KBM-7 (cell line): ENCODE results near the gene INMT.

Source experiments
- DNase-seq: peaks from one replicate; pipeline ENCODE4 v3.0.0-alpha.2; 2015
- in situ Hi-C: fragments of 300-500 bp; cut with MboI; formaldehyde crosslinking; loops from 2 replicates; pipeline ENCODE4 v1.14.3; 2020; ENCODE audit warnings: low sequenced_read_pairs, low pct_unique_long_range_greater_than_20kb, mixed read lengths

INMT gene

DNA sequence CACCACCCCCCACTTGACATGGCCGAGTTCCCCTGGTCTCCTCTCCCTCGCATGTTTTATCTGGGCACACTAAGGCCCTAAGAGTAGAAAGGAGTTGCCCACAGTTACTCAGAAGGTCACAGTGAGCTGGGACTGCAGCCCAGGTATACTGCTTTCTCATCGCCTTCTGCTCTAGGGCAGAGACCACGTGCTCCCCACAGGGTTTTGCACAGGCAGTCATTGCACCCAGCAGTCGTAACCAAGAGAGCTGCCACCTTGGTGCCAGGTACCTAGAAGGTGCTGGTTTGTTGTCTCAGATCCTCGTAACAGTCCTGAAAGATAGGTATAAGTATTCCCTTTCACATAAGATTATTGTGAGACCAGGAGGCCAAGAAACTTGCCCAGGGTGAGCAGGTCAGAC is 21.0 kb downstream of the INMT start:
- DNase-seq = no peak
- in situ Hi-C loops = no loop called here

DNA sequence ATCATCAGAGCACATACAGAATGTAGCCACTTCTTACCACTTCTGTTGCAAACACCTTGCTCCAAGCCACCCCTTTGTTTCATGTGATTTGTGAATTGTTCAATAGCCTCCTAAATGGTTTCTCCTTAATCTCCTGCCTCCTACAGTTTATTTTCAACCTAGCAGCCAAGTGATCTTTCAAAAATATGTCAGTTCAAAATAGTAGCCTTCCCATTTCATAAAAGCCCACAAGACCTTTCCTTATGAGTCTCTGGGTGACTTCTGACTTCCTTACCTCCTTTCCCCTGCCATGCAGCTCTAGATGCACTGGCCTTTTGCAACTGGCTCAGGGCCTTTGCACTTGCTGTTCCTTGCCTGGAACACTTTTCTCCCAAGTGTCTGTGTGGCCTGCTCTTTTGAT is 24.1 kb downstream of the INMT start:
- DNase-seq = no peak
- in situ Hi-C loops = no loop called here

DNA sequence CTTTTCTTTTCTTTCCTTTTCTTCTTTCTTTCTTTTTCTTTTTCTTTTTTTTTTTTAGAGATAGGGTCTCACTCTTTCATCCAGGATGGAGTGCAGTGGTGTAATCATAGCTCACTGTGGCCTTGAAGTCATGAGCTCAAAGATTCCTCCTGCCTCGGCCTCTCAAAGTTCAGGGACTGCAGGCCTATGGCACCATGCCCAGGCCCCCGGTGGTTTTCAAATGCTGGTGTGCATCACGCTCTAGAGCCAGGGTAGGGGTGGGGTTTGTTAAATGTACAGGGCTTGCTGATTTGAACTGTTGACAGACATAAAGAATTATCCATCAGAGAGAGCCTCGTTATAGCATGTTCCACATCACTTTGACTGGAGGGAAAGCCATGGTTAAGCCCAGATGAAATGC is 25.0 kb downstream of the INMT start:
- DNase-seq = no peak
- in situ Hi-C loops = no loop called here

DNA sequence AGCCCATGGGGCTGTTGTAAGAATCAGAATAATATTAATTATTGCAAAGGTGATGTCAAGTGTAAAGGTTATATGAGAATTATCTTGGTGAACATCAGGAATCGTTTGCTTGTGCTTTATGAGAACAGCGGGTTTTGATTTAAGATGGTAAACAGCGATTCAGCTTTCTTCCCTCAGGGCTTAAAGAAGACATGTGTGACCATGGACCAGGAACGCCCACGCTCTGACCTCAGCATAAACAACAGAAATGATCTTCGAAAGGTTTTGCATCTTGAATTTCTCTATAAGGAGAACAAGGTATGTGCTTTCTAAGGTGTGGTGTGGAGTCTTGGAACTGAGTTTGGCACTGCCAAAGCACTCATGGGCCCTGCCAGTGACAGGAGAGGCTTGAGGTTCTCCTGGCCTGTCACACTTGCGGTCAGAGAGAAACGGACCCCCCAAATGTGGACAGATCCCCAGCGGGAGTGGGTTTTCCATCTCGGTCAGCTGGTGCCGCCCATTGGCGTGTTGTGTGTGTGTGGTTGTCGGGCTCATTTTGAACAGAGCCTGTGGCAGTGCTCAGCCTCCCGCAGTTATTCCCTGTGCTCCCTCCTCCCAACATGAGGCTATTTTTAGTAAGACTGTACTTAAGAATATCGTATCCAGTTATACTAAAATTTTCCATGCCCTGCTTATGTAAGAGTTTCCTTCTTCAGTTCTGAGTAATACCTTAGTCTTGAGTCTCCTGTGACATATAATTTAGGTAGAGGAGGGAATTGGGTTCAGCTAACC is 26.5 kb downstream of the INMT start:
- no peak for DNase-seq
- in situ Hi-C loops = no loop called here

DNA sequence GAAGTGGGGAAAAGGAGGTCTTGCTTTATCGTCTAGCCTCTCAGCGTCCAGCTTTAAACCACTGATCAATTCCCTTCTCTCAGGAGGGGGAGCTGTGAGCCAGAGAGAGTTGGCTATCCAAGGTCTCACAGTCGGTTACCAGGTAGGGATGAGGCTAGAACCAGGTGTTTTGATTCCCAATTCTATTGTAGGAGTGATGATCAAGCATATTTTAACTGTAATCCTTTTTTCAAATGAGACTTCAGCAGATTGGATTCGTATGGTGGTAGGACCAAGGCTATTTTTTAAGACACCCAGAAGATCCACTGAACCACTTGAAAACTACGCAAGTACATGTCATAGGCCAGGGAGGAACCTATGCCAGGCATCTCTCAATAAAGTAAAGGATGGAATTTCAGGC is 27.6 kb downstream of the INMT start:
- in situ Hi-C loops = no loop called here

DNA sequence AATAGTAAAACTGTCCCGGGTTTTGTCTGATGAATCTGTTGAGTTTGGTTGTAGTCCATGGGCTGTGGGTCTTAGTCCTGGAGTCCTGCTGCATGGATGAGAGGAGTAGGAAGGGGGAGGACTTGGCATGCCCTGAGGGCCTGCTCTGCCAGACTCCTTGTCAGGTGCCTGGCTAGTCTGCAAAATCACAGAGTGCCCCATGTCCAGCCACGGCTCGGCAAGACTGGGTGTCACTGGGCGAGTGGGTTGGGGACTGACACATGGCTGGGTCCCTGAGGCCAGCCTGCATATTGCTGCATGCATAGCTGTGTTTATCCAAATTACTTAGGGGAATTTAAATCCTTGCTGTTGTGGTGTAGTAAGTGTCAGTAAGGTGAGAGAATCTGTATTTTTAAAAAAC is 29.0 kb downstream of the INMT start:
- in situ Hi-C loops = no loop called here
- no peak for DNase-seq

More for the DNA sequence above, 27.6 kb downstream of the INMT start:
- DNase-seq = no peak

DNA sequence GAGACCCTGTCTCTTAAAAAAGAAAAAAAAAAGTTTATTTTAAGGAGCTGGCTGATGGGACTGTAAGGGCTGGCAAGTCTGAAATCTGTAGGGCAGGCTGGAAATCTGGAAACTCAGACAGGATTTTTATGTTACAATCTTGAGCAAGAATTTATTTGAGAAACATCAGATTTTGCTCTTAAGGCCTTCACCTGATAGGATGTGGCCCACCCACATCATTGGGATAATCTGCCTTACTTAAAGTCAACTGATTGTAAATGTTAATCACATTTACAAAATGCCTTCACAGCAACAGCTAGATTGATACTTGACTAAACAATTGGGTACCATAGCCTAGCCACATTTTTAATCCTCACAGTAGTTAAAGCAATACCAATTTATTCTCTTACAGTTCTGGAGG is 30.8 kb downstream of the INMT start:
- in situ Hi-C loops = no loop called here
- no peak for DNase-seq

DNA sequence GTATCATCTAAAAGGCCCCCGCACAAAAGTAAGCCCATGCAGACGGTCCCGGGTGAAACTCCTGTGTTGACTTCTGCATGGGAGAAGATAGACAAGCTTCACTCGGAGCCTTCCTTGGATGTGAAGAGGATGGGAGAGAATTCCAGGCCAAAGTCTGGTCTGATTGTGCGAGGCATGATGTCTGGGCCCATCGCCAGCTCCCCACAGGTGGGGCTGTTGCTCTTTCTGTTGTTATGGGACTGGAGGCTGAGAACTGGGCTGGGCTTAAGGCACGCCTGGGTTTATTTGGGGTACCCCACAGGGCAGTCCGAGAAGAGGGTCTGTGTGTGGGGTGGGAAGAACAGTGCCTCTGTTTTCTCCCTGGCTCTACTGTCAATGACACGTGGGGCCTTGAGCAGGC is 33.9 kb downstream of the INMT start:
- no peak for DNase-seq
- in situ Hi-C loops = no loop called here

DNA sequence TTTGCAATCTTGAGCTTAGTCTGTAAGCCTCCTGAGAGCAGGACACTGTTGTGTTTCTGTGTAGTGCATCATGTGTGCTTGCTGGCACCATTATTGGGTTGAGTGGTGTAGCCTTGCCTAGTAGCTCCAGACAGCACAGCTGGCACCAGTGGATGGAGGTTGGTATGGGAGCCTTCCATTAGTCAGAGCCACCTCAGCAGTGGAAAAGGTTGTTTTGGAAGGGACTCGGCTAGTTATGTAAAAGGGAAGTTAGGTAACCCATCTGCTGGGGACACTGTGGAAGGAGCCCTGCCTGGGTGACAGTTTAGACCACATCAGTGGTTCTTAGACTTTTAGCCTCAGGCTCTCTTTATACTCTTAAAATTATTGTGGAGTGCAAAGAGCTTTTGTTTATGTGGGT is 35.6 kb downstream of the INMT start:
- peak; percentile 20 for DNase-seq
- in situ Hi-C loops = no loop called here

DNA sequence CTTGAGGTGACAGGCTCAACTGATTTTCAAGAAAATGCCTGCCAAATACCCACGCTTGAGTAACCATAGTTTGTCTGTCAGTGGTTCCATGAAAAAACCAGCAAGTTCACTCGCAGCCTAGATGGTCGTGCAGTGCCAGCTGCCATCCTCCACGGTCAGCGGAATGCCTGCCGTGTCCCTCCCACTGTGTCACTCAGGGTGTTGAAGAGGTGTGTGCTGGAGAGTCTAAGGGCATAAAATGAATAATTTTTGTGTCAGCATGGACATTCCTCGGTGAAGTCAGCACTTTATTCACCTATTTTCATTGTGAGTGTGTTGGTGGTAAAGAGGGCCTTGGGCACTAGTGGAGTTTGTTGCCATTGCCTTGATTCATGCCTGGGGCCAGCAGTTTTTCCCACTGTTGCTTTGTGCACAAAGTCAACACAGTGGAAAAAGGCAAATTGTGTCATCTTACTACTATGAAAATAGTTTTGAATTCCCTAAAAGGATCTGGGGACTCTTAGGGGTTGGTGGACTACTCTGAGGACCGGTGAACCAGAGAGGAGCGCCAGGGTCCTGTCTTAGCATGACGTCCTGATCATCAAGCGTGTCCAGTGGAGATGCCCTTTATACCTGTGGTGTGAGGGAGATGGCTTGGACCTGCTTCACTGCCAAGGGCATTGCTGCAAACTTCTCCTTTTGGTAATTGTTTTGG is 36.9 kb downstream of the INMT start:
- in situ Hi-C loops = no loop called here
- DNase-seq = no peak

DNA sequence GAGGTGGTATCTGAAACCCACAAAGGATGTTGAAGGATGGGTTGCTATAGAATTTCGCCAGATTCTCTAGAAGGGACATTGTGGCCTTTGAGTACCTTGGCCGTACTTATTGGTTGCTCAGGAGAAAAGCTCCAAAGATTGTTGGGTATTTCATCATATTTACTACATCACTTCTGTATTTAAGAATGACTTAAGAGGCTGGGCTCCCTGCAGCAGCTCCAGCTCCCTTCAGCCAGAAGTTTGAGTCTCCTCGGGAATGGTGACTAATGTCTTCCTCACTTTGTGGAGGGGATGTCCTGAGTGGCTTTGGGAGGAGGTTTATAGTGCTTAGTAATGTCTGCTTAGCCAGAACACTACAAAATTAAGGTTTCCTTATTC is 37.4 kb downstream of the INMT start:
- in situ Hi-C loops = no loop called here
- no peak for DNase-seq

DNA sequence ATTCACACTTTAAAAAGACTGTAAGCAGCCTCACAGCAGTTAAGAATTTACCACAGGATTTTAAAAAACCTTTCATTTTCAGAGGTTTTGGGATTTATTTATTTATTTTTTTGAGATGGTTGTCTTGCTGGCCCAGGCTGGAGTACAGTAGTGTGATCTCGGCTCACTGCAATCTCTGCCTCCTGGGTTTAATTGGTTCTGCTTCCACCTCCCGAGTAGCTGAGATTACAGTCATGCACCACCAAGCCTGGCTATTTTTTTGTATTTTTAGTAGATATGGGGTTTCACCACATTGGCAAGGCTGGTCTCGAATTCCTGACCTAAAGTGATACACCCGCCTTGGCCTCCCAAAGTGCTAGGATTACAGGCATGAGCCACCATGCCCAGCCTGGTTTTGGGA is 38.4 kb downstream of the INMT start:
- in situ Hi-C loops = no loop called here
- no peak for DNase-seq

DNA sequence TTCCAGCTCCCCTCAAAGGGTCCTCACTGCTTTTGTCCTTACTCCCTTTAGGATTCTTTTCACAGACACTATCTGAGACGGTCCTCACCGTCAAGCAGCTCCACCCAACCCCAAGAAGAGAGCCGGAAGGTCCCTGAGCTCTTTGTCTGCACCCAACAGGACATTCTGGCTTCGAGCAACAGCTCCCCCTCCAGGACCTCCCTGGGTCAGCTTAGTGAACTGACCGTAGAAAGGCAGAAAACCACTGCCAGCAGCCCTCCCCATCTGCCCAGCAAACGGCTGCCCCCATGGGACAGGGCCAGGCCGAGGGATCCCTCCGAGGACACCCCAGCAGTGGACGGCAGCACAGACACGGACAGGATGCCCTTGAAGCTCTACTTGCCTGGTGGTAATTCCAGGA is 39.2 kb downstream of the INMT start:
- in situ Hi-C loops = no loop called here
- no peak for DNase-seq

DNA sequence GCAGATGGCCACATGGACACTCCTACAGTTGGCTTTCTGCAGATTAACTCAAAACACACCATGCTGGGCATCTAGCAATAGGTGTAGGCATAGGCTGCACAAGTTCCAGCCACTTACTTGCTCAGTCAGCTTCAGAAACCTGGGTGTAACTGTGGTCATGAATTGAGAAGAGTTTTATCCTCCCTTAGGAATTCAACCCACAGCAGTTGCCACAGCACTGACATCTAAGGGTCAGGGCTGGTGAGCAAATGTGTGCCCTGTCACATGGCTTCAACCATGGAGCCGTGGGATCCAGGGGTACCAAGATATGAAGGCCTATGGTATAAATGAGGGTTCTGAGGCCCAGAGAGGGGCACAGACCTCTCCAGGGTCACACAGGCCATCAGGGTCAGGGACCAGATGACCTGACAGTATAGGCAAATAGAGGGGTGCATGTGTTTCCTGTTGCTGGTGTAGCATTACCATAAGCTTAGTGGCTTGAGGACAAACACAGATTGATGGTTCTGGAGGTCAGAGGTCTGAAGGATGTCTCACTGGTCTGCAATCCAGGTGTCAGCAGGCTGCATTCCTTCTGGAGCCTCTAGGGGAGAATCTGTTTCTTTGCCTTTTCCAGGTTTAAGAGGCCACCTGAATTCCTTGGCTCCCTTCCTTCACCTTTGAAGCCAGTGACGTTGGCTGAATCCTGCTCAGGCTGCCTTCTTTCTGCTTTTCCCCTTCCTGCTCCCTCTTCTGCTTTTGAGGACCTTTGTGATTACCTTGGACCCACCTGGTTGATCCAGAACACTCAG is 43.4 kb downstream of the INMT start:
- in situ Hi-C loops = no loop called here
- no peak for DNase-seq

DNA sequence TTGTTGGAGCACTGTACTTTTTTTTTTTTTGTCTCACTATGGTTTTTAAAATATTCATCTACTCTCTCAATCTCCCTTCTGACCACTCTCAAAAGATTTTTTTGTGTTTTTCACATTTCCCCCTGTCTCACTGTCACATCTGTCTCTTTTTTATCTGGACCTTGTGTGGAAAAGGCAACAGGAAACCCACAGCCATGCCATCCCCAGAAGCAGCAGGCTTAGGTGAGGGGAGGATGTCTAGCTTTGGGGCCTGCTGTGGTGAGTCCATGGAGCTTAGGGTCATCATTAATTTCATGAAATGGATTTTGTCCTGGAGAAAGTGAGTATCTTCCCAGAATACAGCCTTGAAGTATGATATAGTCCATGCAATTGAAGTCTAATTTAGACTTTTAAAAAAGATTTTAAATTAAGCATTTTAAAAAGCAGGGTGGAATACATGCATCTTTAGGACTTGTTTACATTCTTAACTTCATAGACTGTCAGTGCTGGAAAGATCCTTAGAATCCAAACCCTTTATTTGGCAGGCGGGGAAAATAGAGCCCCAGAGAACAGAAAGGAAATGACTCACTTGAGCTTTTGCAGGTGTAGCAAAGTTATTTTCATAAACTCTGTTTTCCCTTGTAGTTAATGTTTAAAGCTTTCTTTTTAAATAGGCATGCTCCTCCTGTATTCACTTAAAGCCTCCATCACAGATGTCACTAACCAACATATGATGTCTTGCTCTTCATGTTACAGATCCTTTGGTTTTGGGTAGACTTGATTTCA is 44.4 kb downstream of the INMT start:
- in situ Hi-C loops = no loop called here
- DNase-seq = no peak

DNA sequence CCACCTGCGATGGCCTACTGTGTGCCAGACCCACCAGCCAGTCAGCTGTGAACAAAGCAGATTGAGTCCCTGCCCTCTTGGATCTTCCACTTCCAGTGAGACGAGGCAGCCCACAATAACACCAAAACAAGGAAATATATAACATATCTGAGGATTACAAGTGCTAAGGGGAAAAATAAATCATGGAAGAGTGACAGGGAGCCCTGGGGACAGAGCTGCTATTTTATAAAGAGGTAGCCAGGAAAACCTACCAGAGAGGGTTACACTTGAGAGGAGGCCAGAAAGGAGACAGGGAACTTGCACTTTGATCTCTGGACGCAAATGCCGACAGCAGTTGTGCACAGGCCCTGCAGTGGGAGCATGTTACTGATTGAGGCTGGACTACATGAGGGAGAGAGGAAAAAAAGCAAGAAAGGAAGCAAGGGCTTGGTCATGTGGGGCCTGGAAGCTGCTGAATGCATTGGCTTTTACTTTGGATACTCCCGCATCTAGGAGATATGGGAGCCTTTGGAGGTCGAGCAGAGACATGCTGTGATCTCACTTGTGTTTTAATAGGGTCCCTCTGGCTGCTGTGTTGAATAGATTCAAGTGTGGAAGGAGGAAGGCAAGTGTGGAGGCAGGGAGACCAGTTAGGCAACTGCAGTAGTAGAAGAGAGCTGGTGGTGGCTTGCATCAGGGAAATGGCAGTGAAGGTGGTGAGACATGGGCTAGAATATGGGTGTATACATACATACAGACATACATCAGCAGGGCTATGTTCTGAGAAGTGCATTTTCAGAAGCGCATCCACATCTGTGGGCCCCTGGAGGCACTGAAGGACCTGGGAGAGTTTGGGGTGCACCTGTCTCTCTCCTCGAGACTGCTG is 45.5 kb downstream of the INMT start:
- no peak for DNase-seq
- in situ Hi-C loops = no loop called here

DNA sequence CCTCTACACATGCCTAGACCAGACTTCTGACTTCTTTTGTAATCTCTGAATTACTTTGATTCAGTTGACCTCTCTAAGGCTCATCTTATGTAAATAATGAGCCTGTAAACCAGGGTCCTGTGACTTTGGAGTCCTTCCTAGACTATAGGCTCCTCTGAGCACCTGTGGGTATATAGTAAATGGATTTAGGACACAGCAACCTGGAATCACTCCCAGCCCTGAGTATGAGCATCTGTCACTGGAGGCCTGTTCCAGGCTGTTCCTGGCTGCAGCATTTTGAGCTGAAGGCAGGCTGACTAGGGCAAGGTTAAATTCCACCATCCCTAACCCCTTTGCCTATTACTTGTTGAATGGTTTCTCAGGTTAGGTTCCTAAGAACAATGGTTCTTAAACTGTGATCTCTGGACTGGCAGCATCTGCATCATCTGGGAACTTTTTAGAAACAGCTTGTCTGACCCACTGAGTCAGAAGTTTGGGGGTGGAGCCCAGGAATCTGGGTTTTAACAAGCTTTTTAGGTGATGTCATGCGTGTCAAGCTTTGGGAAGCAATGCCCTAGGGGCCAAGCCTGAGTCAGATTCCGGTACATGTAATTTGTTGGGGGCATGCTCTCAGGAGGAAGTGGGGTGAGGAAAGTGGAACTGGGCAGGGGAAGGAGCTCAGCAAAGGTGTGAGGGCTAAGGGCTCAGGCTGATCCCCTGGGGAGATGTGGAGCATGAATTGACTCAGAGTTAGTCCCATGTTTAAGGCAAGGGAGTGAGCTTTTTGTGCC is 47.5 kb downstream of the INMT start:
- in situ Hi-C loops = no loop called here
- DNase-seq = no peak
